ENCODE data around the gene NMUR1.

The NMUR1 gene

GRCh38 chr2:231533086-231533776 lies 3.0 kb upstream of the NMUR1 start:
- peaks cover 7% of the 10 kb centered on the region for H3K4me1 ChIP-seq (ENCODE audit: control insufficient read depth, insufficient read depth, low read length)
- no peak overlapping the region for H3K4me3 ChIP-seq (ENCODE audit: low read depth, low read length)
- no peak overlapping the region for H3K27ac ChIP-seq (ENCODE audit: low read depth, low read length)
- no peak overlapping the region for H3K9ac ChIP-seq (ENCODE audit: low read length)
- no peaks in the 10 kb centered on the region for H3K9me3 ChIP-seq (ENCODE audit: control insufficient read depth, insufficient read depth, low read depth, low read length)
- no peaks in the 10 kb centered on the region for H3K36me3 ChIP-seq (ENCODE audit: control insufficient read depth, insufficient read depth, low read length)
- H3K27me3 ChIP-seq (ENCODE audit: control insufficient read depth, insufficient read depth, low read length): peaks cover 25% of the 10 kb centered on the region

- no peak overlapping the region for H3K4me3 ChIP-seq (ENCODE audit: low read depth, low read length)
- peaks cover 7% of the 10 kb centered on the region for H3K4me1 ChIP-seq (ENCODE audit: control insufficient read depth, insufficient read depth, low read length)
- H3K9ac ChIP-seq (ENCODE audit: low read length): no peak overlapping the region
- H3K27me3 ChIP-seq (ENCODE audit: control insufficient read depth, insufficient read depth, low read length): peaks cover 25% of the 10 kb centered on the region
- H3K36me3 ChIP-seq (ENCODE audit: control insufficient read depth, insufficient read depth, low read length): no peaks in the 10 kb centered on the region
- H3K9me3 ChIP-seq (ENCODE audit: control insufficient read depth, insufficient read depth, low read depth, low read length): no peaks in the 10 kb centered on the region
- H3K27ac ChIP-seq (ENCODE audit: low read depth, low read length): no peak overlapping the region
Measured at GRCh38 chr2:231532756-231533035, 2.5 kb upstream of the NMUR1 start.

GRCh38 chr2:231531883-231532755 lies 1.9 kb upstream of the NMUR1 start:
- H3K36me3 ChIP-seq (ENCODE audit: control insufficient read depth, insufficient read depth, low read length): no peaks in the 10 kb centered on the region
- H3K27me3 ChIP-seq (ENCODE audit: control insufficient read depth, insufficient read depth, low read length): peaks cover 25% of the 10 kb centered on the region

GRCh38 chr2:231531466-231531865 lies 1.2 kb upstream of the NMUR1 start:
- Histone ChIP-seq H3K27me3 (ENCODE audit: control insufficient read depth, insufficient read depth, low read length) (peaks cover 25% of the 10 kb centered on the region), H3K9ac (ENCODE audit: low read length) (no peak overlapping the region), H3K4me1 (ENCODE audit: control insufficient read depth, insufficient read depth, low read length) (peaks cover 11% of the 10 kb centered on the region), H3K27ac (ENCODE audit: low read depth, low read length) (no peak overlapping the region), H3K9me3 (ENCODE audit: control insufficient read depth, insufficient read depth, low read depth, low read length) (no peaks in the 10 kb centered on the region), H3K4me3 (ENCODE audit: low read depth, low read length) (no peak overlapping the region), H3K36me3 (ENCODE audit: control insufficient read depth, insufficient read depth, low read length) (no peaks in the 10 kb centered on the region)

More at GRCh38 chr2:231531883-231532755, 1.9 kb upstream of the NMUR1 start:
- Histone ChIP-seq H3K4me1 (ENCODE audit: control insufficient read depth, insufficient read depth, low read length) (peaks cover 7% of the 10 kb centered on the region), H3K9me3 (ENCODE audit: control insufficient read depth, insufficient read depth, low read depth, low read length) (no peaks in the 10 kb centered on the region), H3K27ac (ENCODE audit: low read depth, low read length) (no peak overlapping the region), H3K9ac (ENCODE audit: low read length) (no peak overlapping the region), H3K4me3 (ENCODE audit: low read depth, low read length) (no peak overlapping the region)

- no peak overlapping the region for H3K27ac ChIP-seq (ENCODE audit: low read depth, low read length)
- peaks cover 25% of the 10 kb centered on the region for H3K27me3 ChIP-seq (ENCODE audit: control insufficient read depth, insufficient read depth, low read length)
- H3K36me3 ChIP-seq (ENCODE audit: control insufficient read depth, insufficient read depth, low read length): no peaks in the 10 kb centered on the region
- no peak overlapping the region for H3K4me3 ChIP-seq (ENCODE audit: low read depth, low read length)
- H3K9ac ChIP-seq (ENCODE audit: low read length): no peak overlapping the region
- no peaks in the 10 kb centered on the region for H3K9me3 ChIP-seq (ENCODE audit: control insufficient read depth, insufficient read depth, low read depth, low read length)
- H3K4me1 ChIP-seq (ENCODE audit: control insufficient read depth, insufficient read depth, low read length): peaks cover 11% of the 10 kb centered on the region
Measured at GRCh38 chr2:231528636-231529030, 1.6 kb downstream of the NMUR1 start.

GRCh38 chr2:231527955-231528635 lies 2.1 kb downstream of the NMUR1 start:
- Histone ChIP-seq H3K9me3 (ENCODE audit: control insufficient read depth, insufficient read depth, low read depth, low read length) (no peaks in the 10 kb centered on the region), H3K9ac (ENCODE audit: low read length) (no peak overlapping the region), H3K4me3 (ENCODE audit: low read depth, low read length) (no peak overlapping the region), H3K4me1 (ENCODE audit: control insufficient read depth, insufficient read depth, low read length) (peaks cover 11% of the 10 kb centered on the region), H3K27me3 (ENCODE audit: control insufficient read depth, insufficient read depth, low read length) (peaks cover 25% of the 10 kb centered on the region), H3K36me3 (ENCODE audit: control insufficient read depth, insufficient read depth, low read length) (no peaks in the 10 kb centered on the region), H3K27ac (ENCODE audit: low read depth, low read length) (no peak overlapping the region)

GRCh38 chr2:231527091-231527395 lies 3.2 kb downstream of the NMUR1 start:
- Histone ChIP-seq H3K27me3 (ENCODE audit: control insufficient read depth, insufficient read depth, low read length) (peaks cover 25% of the 10 kb centered on the region), H3K36me3 (ENCODE audit: control insufficient read depth, insufficient read depth, low read length) (no peaks in the 10 kb centered on the region), H3K9ac (ENCODE audit: low read length) (no peak overlapping the region), H3K4me3 (ENCODE audit: low read depth, low read length) (no peak overlapping the region), H3K27ac (ENCODE audit: low read depth, low read length) (no peak overlapping the region), H3K4me1 (ENCODE audit: control insufficient read depth, insufficient read depth, low read length) (peaks cover 6% of the 10 kb centered on the region), H3K9me3 (ENCODE audit: control insufficient read depth, insufficient read depth, low read depth, low read length) (no peaks in the 10 kb centered on the region)

GRCh38 chr2:231526341-231527090 lies 3.7 kb downstream of the NMUR1 start:
- H3K9ac ChIP-seq (ENCODE audit: low read length): no peak overlapping the region
- no peaks in the 10 kb centered on the region for H3K36me3 ChIP-seq (ENCODE audit: control insufficient read depth, insufficient read depth, low read length)
- H3K9me3 ChIP-seq (ENCODE audit: control insufficient read depth, insufficient read depth, low read depth, low read length): no peaks in the 10 kb centered on the region
- H3K4me1 ChIP-seq (ENCODE audit: control insufficient read depth, insufficient read depth, low read length): peaks cover 3% of the 10 kb centered on the region; the same call in 1 of the 2 replicates
- no peak overlapping the region for H3K27ac ChIP-seq (ENCODE audit: low read depth, low read length)
- H3K27me3 ChIP-seq (ENCODE audit: control insufficient read depth, insufficient read depth, low read length): peaks cover 25% of the 10 kb centered on the region
- H3K4me3 ChIP-seq (ENCODE audit: low read depth, low read length): no peak overlapping the region

- Histone ChIP-seq H3K36me3 (ENCODE audit: control insufficient read depth, insufficient read depth, low read length) (no peaks in the 10 kb centered on the region), H3K4me1 (ENCODE audit: control insufficient read depth, insufficient read depth, low read length) (peaks cover 3% of the 10 kb centered on the region; the same call in 1 of the 2 replicates), H3K4me3 (ENCODE audit: low read depth, low read length) (no peak overlapping the region), H3K9ac (ENCODE audit: low read length) (no peak overlapping the region), H3K9me3 (ENCODE audit: control insufficient read depth, insufficient read depth, low read depth, low read length) (no peaks in the 10 kb centered on the region), H3K27me3 (ENCODE audit: control insufficient read depth, insufficient read depth, low read length) (peaks cover 17% of the 10 kb centered on the region), H3K27ac (ENCODE audit: low read depth, low read length) (no peak overlapping the region)
Measured at GRCh38 chr2:231525248-231526163, 4.7 kb downstream of the NMUR1 start.

Data from HUES6 (cell line).